SK-N-DZ (cell line): Measurements from ENCODE around the gene GPR32. TPM values are rescaled to one million over a fixed set of nuclear protein-coding genes. Genes with fewer than 3 reads are reported as not detected.
"Not testable (repeated sequence)": the region's sequence is repeated elsewhere in the genome, so short reads cannot be mapped to it uniquely, and the experiment has no call there.

Experiments
- DNase-seq: peaks from one replicate; pipeline ENCODE4 v3.0.0-alpha.2; 2015; ENCODE audit warnings: low spot score
- polyA plus RNA-seq, 2 experiments: library from polyadenylated mRNA; depleted of rRNA; stranded (reverse); fragments of >200 nt; gene quantifications; 2 replicates each; pipeline ENCODE4 v1.2.3, GENCODE V29; 2014

The GPR32 gene, protein sequence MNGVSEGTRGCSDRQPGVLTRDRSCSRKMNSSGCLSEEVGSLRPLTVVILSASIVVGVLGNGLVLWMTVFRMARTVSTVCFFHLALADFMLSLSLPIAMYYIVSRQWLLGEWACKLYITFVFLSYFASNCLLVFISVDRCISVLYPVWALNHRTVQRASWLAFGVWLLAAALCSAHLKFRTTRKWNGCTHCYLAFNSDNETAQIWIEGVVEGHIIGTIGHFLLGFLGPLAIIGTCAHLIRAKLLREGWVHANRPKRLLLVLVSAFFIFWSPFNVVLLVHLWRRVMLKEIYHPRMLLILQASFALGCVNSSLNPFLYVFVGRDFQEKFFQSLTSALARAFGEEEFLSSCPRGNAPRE
- not detected in 2 replicates for polyA plus RNA-seq (2014; cell fraction: cytosol; rRNA removed)
- polyA plus RNA-seq (2014; cell fraction: nucleus; rRNA removed): not detected in 2 replicates

DNA sequence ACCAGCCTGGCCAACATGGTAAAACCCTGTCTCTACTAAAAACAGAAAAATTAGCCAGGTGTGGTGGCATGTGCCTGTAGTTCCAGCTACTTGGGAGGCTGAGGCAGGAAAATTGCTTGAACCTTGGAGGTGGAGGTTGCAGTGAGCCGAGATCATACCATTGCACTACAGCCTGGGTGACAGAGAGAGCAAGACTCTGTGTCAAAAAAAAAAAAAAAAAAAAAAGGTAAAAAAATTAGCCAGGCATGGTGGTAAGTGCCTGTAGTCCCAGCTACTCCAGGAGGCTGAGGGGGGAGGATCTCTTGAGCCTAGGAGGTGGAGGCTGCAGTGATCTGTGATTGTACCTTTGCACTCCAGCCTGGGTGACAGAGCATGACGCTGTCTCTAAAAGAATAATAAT lies at the start of gene GPR32:
GPR32 (plus strand) TSS at position 301 of the 400 bp plus-strand sequence. CDS start 137 bp downstream, outside the sequence.
- not testable (repeated sequence) for DNase-seq

DNA sequence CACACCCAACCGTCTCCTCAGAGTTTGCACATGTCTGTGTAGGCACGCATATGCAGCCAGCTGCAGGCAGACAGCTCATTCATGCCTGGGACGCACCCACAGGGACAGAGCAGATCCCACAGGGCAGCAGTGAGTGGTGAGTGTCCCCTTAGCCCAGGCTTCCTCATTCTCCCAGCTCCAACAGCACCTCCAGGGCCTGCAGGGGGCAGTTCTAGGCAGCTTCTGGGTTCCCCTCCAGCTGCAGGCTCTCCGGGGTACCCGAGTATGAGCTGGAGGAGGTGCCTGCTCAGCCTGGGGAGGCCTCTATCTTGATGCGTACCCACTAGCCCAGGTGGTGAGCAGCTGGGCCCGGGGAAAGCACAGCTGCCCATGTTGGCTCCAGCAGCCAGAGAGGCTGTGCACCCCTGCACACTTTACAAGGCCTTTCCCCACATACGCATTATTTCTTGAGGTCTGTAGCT lies 49.3 kb upstream of the GPR32 start:
- DNase-seq: no peak

DNA sequence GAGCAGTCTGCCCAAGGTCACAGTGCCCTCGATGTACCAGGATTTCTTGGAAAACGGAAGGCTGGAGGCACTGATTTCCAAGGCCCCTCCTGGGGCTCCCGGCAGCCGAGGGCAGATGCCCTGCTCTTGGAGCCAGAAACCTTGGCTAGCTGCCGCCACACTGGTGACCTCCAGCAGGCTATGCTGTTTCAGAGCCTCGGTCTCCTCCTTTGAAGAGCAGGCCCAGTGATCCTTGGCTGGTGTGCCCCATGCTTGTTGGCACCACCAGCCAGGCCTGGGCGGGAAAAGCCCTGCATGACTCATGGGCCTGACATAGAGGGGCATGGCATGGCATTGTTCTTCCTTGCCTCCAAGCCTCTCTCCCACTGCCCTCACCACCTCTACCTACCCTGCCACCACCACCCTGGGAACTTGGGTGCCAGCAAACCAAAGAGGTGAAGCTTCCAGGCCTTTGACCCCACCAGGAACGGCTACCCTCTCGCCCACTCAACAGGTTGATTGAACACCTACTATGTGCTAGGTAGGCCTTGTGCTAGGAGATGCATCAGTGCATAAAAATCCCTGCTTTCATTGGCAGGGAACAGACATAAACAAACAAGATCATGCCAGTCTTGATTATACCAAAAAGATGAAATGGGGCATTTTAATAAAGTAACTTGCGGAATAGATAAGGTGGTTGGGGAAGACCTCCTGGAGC lies 48.7 kb upstream of the GPR32 start:
- DNase-seq: no peak

DNA sequence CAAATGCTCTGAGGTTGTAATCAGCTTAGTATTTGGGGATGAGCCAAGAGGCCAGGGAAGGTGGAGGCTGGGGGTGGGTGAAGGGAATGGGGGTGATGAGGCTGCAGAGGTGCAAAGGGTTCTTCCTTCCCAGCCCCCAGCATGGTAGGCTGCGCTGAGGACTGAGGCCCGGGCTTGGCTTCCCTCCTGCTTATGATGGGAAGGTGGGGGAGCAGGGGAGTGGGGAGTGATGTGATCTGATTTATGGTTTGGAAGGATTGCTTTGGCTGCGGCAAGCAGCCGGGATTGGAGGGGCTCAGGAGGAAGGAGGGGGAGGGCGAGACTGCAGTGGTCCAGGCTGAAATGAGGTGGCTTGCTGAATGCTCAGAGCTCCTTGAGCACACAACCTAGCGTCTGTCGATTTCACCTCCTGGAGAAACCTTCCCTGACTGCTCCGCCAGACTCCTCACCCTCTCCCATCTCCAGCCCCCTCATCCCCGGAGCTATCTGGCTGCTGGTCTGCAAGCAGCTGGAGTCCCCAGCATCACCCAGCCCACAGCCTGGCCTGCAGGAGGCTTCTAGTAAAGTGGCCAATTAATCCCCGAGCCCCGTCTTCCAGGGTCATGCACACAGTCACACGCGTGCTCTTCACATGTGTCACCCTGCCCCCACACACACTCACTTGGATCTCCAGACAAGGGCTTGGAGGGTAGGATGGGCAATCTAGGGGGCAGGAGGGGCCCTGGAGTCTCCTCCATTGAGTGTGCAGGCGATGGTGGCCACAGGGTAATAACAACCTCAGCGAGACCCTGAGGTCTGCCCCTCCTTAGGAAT lies 47.9 kb upstream of the GPR32 start:
- DNase-seq: peak; percentile 57

DNA sequence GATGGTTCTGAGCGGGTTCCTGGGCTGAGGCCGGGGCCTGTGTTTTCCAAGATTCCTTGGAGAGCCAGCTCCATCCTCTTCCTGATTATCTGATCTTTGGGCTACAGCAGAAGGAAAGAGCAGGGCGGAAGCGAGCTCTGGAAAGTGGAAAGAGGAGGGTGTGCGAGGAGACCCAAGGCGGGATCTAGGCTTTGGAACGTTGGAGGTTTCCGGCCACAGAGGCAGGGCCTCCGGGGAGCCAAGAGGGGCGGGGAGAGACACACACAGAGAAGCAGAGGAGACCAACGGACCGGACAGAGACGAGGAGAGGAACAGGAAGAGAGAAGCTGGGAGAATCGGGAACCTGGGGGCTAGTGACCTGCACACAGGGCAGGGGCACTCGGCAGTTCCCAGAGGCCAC lies 47.2 kb upstream of the GPR32 start, which contains the start of gene CLEC11A:
CLEC11A (plus strand) TSS at position 296 of the 400 bp plus-strand sequence. CDS start 162 bp downstream, outside the sequence.
- DNase-seq: peak; percentile 55

DNA sequence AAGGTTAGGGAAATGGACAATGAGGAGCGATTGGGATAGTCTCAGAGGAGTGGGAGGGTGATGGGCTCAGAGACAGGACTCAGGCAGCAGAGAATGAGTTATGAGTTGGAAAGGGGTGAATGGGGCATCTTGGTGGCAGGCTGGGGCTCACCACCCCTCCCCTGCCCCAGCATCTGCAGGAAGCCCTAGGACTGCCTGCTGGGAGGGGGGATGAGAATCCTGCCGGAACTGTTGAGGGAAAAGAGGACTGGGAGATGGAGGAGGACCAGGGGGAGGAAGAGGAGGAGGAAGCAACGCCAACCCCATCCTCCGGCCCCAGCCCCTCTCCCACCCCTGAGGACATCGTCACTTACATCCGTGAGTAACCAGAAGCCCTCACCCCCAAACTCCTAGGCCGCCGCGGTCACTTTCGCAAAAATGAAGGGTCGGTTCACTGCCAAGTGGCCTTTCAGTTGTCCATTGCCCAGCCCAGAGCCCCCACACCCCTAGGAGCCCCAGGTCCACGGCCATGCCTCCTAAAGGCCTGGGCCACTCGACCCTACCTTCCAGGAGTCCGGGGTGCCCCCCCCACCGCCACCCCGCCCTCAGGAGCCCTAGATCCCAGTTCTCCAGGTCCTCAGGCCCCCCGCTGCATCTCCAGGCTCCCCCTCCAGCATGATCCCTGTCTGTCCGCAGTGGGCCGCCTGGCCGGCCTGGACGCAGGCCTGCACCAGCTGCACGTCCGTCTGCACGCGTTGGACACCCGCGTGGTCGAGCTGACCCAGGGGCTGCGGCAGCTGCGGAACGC lies 46.3 kb upstream of the GPR32 start:
- DNase-seq: no peak

DNA sequence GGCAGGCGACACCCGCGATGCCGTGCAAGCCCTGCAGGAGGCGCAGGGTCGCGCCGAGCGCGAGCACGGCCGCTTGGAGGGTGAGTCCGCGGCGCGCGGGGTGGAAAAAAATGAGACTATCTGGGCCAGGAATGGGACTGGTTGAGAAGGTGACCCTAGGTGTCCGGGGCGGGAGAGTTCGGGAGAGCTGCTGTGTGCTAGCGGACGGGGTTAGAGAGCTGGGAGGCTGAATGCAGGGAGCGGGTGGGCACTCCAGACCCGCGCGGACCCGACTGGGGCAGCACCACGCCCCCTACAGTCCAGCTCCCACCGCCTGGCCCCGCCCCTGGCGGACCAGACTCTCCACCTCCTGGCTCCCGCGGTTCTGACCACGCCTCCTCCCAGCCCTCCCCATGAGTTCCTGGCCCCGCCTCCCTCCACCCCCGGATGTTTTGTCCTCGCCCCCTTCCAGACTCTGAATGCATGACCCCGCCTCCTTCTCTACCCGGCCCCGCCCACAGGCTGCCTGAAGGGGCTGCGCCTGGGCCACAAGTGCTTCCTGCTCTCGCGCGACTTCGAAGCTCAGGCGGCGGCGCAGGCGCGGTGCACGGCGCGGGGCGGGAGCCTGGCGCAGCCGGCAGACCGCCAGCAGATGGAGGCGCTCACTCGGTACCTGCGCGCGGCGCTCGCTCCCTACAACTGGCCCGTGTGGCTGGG lies 45.6 kb upstream of the GPR32 start:
- DNase-seq: peak; percentile 94

DNA sequence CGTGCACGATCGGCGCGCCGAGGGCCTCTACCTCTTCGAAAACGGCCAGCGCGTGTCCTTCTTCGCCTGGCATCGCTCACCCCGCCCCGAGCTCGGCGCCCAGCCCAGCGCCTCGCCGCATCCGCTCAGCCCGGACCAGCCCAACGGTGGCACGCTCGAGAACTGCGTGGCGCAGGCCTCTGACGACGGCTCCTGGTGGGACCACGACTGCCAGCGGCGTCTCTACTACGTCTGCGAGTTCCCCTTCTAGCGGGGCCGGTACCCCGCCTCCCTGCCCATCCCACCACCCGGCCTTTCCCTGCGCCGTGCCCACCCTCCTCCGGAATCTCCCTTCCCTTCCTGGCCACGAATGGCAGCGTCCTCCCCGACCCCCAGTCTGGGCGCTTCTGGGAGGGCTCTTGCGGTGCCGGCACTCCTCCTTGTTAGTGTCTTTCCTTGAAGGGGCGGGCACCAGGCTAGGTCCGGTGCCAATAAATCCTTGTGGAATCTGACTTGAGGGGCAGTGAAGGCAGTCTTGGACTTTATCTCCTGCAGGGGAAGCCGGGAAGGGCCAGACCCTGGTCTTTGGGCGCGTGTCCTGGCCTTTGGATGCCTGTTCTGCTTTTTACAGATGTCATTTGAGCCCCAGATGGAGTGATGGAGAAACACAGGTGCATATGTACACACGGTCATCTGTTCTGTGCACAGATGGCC lies 44.9 kb upstream of the GPR32 start:
- DNase-seq: no peak

DNA sequence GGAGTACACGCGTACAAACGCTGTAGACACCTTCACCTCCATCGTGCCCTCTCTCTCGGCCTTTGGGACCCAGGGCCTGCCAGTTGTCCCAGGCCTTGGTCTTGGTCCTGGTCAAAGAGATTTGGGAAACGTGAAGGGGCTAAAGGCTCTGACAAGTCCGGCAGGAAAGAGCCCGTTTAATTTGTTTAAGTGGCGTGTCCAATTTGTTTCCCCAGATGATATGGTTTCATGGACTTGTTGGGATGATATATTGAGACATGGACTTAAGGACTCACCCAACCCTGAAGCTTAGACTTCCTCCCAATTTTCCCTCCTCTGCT lies 44.4 kb upstream of the GPR32 start:
- no peak for DNase-seq

DNA sequence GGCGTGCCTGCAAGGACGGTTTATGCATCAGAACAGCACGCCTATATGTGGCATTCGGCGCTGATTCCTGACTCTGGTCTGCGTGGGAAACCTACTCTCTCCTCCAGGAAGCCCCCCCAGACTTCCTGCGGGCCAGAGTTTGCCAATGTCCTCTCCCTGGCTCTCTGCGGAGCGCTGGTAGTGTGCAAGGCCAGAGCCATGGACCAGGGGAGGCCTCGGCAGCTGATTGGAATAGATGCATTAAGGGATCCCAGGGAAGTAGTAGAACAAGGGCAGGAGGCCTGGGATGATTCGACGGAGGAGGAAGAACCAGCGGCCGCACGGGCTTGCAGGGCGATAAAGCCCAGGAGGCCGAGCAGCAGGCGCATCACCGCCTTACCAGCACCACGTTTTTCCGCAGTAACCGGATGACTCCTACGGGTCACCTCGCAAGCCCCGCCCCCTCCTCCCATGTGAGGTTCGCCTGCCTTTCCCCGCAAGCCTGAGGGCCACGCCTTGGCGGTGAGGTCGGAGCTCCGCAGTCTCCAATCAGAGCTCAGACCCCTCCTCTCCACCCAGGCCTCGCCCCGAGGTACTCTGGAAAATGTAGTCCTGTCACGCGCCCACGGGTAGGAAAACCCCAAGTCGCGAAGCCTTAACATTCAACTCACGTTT lies 42.1 kb upstream of the GPR32 start:
- peak; percentile 88 for DNase-seq

DNA sequence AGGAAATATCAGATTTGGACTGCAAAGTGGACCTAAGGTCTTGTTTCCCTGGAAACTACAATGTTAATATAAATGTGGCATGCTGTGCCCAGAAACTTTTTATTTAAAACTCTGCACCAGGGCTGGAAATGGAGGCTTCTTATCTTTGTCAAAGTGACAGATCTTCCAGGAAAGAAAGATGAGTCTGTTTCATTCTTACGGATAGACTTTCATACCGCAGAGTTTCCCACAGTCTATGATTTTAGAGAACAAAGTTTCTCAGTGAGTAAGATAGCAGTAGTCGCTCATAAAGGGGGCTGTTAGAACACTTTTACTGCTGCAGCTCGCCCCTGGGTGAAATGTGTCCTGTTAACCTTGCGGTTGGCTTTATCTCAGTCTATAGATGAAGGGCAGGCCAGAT lies 40.4 kb upstream of the GPR32 start:
- no peak for DNase-seq

DNA sequence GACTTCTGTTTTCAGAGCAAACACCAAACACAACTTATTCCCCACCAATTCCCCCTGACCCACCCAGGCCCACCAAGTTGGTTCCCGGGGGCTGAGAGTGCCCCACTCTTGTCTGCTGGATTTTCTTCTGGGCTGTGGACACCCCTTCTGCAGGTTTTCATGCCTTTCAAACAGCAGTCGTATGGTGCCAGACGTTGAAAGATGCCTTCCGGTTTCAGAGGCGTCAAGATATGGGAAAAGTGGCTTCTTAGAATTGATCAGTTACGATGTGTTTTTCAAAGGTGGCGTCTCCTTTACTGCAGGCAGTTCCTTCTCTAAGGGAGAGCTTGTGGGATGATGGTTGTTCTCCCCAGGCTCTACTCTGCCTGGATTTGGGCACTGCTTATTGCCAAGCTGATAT lies 34.4 kb upstream of the GPR32 start:
- DNase-seq: no peak

DNA sequence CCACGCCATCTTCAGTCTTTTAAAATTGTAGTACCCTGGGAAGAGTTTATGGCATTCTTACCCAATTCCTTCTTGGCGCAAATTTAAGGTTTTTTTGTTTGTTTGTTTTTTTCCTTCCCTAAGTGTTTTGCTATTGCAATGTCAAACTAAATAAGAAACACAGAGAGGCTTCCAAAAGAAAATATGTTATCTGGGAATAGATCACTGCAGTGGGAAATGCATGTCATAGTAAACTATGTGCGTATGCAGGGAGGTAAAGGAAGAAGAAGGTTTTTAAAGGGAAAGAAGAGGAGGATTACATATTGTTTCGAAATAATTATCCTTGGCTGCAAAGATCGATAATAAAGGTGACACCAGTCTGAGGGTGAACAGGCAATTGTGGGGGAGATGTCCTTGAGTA lies 33.9 kb upstream of the GPR32 start:
- DNase-seq: no peak

DNA sequence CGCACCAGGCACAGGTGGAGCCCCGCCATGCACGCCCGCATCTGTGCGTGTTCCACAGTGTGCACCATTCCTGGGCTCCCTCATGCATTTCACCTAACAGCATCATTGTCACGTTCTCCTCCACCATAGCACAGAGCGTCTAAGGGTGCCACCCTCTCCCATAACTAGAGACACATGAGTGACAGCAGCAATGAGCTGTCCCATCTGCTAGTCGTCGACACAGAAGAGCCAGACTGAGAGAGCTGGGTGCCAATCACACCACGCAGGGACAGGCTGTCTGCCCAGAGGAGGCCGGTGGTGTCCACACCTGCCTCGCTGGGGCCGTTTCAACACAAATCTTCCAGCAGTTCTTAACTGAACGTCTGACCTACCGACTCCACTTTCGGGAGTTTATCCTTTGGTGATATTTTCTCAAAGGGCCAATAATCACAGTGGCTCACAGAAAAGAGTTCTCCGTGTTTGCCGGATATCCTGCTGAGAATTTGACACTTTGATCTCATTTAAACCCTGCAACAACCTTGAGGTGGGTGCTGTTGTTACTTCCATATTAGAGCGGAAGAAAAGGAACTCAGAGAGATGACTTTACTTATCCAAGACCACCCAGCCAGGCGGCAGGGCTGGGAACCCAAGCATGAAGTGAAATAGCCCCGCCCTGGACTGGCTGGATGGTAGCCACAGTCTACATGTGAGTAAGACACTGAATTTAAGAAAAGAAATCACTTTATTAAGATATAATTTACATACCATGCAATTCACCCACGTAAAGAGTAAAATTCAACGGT lies 30.9 kb upstream of the GPR32 start:
- no peak for DNase-seq

DNA sequence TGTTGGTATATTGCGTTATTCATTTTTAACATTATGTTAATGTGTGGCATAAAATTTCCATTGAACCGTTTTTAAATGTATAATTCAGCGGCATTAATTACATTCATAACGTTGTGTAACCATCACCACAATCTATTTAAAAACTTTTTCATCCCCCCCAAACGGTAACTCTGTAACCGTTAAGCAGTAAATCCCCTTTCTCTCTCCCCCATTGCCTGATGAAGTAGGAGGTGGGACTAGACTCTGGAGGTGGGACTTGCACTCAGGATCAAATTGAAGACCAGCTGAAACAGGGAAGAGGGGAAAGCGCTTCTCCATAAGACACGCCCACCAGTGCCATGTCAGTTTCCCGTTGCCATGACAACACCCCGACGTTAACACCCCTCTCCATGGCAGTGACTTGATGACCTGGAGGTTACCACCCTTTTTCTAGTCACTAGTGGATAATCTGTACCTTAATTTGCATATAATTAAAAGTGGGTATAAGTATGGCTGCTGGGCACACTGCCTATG lies 30.3 kb upstream of the GPR32 start:
- no peak for DNase-seq

DNA sequence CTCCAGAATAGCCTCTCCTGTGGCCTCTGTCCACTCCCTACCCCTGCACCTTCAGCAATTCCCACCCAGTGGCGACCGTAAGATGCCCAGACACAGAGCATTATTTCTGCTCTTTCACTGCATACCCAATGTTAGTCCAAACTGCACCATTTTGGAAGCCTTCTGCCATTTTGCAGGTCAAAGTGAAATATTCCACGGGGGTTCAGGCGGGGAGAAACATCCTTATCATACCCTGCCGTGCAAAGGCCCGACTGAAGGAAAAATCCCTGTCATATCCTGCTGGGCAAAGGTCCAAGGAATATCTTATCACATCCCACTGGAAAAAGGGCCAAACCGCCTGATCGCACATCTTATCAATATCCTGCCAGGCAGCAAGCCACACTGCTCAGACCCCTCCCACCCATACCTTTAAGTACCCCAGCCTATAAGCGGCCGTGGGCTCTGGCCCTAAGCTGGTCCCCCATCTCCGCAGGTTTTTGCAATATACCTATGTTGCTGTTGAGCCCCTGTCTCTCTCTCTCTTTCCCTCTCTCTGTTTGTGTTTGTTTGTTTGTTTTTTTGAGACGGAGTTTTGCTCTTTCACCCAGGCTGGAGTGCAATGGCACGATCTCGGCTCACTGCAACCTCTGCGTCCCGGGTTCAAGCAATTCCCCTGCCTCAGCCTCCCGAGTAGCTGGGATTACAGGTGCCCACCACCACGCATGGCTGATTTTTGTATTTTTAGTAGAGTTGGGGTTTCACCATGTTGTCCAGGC lies 28.9 kb upstream of the GPR32 start:
- no peak for DNase-seq

DNA sequence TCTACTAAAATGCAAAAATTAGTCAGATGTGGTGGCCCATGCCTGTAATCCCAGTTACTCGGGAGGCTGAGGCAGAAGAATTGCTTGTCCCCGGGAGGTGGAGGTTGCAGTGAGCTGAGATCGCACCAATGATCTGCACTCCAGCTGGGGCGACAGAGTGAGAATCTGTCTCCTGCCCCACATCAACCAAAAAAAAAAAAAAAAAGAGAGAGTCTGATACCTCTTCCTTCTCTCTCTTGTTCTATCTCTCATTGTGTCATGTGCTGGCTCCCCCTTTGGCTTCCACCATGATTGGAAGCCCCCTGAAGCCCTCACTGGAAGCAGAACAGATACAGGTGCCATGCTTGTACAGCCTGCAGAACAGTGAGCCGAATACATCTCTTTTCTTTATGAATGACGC lies 26.7 kb upstream of the GPR32 start:
- no peak for DNase-seq

DNA sequence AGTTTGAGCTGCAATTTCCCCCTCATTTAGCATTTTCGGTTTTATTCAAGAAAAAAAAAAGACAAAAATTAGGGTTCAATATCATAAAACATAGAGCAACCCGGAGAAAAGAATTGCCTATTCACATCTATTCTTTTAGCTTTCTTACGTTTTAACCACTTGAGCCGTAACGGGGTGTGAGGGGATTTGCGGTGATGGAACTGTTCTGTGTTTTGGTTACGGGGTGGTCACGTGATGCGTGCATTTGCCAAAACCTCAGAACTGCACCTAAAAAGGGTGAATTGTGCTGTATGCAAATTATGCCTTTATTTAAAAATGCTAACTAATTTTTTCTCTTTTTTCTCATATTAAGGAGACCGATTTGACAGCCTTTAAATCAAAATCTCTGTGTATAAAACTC lies 25.0 kb upstream of the GPR32 start:
- no peak for DNase-seq
